Measurements from ENCODE around the gene VPS8.

VPS8 gene

DNA sequence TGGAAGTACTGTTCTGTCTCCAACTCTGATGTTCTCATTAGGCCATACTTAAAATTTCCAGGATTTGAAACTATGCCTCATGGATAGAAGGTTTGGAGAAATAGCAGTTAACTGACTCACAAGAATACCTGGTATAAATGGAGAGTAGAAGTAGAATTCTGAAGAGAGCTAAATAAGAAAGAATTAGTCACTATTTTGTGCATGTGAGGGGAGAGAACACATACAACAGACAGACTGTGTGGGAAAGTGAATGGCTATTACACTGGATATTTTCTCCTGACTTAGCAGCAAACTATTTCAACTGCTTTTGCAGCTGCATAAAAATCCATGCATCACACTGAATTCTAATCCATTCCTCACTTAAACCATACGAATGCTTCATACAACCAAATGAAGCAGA lies 269.6 kb downstream of the VPS8 start (continued):
- TF ChIP-seq BACH2 (CRISPR knock-in tag; IDR thresholded peaks at IDR 0.05; ENCODE audit: borderline replicate concordance), result no peak
- TF ChIP-seq, protein P1, sequence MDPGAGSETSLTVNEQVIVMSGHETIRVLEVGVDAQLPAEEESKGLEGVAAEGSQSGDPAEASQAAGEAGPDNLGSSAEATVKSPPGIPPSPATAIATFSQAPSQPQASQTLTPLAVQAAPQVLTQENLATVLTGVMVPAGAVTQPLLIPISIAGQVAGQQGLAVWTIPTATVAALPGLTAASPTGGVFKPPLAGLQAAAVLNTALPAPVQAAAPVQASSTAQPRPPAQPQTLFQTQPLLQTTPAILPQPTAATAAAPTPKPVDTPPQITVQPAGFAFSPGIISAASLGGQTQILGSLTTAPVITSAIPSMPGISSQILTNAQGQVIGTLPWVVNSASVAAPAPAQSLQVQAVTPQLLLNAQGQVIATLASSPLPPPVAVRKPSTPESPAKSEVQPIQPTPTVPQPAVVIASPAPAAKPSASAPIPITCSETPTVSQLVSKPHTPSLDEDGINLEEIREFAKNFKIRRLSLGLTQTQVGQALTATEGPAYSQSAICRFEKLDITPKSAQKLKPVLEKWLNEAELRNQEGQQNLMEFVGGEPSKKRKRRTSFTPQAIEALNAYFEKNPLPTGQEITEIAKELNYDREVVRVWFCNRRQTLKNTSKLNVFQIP (CRISPR knock-in tag; IDR thresholded peaks at IDR 0.05; ENCODE audit: borderline replicate concordance, low read depth), result no peak

GRCh38 chr3:185082149-185082548 lies 270.2 kb downstream of the VPS8 start:
- ATAC-seq, result no peak
- TF ChIP-seq, protein P2, sequence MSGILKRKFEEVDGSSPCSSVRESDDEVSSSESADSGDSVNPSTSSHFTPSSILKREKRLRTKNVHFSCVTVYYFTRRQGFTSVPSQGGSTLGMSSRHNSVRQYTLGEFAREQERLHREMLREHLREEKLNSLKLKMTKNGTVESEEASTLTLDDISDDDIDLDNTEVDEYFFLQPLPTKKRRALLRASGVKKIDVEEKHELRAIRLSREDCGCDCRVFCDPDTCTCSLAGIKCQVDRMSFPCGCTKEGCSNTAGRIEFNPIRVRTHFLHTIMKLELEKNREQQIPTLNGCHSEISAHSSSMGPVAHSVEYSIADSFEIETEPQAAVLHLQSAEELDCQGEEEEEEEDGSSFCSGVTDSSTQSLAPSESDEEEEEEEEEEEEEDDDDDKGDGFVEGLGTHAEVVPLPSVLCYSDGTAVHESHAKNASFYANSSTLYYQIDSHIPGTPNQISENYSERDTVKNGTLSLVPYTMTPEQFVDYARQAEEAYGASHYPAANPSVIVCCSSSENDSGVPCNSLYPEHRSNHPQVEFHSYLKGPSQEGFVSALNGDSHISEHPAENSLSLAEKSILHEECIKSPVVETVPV (CRISPR knock-in tag; IDR thresholded peaks at IDR 0.05), result no peak
- TF ChIP-seq ZNF8 (CRISPR knock-in tag; IDR thresholded peaks at IDR 0.05), result no peak
- TF ChIP-seq TCF4 (CRISPR knock-in tag; IDR thresholded peaks at IDR 0.05; ENCODE audit: borderline replicate concordance), result no peak
- no peak for TF ChIP-seq SNAI2 (CRISPR knock-in tag; IDR thresholded peaks at IDR 0.05)
- no peak for TF ChIP-seq ZFP30 (CRISPR knock-in tag; IDR thresholded peaks at IDR 0.05)
- TF ChIP-seq, protein P3, sequence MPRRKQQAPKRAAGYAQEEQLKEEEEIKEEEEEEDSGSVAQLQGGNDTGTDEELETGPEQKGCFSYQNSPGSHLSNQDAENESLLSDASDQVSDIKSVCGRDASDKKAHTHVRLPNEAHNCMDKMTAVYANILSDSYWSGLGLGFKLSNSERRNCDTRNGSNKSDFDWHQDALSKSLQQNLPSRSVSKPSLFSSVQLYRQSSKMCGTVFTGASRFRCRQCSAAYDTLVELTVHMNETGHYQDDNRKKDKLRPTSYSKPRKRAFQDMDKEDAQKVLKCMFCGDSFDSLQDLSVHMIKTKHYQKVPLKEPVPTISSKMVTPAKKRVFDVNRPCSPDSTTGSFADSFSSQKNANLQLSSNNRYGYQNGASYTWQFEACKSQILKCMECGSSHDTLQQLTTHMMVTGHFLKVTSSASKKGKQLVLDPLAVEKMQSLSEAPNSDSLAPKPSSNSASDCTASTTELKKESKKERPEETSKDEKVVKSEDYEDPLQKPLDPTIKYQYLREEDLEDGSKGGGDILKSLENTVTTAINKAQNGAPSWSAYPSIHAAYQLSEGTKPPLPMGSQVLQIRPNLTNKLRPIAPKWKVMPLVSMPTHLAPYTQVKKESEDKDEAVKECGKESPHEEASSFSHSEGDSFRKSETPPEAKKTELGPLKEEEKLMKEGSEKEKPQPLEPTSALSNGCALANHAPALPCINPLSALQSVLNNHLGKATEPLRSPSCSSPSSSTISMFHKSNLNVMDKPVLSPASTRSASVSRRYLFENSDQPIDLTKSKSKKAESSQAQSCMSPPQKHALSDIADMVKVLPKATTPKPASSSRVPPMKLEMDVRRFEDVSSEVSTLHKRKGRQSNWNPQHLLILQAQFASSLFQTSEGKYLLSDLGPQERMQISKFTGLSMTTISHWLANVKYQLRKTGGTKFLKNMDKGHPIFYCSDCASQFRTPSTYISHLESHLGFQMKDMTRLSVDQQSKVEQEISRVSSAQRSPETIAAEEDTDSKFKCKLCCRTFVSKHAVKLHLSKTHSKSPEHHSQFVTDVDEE (CRISPR knock-in tag; IDR thresholded peaks at IDR 0.05), result no peak
- no peak for TF ChIP-seq RARB (CRISPR knock-in tag; IDR thresholded peaks at IDR 0.05)
- no peak for TF ChIP-seq BACH2 (CRISPR knock-in tag; IDR thresholded peaks at IDR 0.05; ENCODE audit: borderline replicate concordance)
- TF ChIP-seq, protein P1 (CRISPR knock-in tag; IDR thresholded peaks at IDR 0.05; ENCODE audit: borderline replicate concordance, low read depth), result no peak
- no peak for TF ChIP-seq ZNF565 (CRISPR knock-in tag; conservative IDR thresholded peaks at IDR 0.05; ENCODE audit: low read depth)
- no peak for TF ChIP-seq OSR1 (CRISPR knock-in tag; IDR thresholded peaks at IDR 0.05)
- no peak for TF ChIP-seq TOX (CRISPR knock-in tag; IDR thresholded peaks at IDR 0.05; ENCODE audit: borderline replicate concordance)
- TF ChIP-seq ARNTL (CRISPR knock-in tag; IDR thresholded peaks at IDR 0.05; ENCODE audit: borderline replicate concordance, low read depth), result no peak

GRCh38 chr3:185082829-185083228 lies 270.9 kb downstream of the VPS8 start:
- no peak for ATAC-seq
- no peak for TF ChIP-seq GLIS3 (CRISPR knock-in tag; IDR thresholded peaks at IDR 0.05)
- no peak for TF ChIP-seq ZNF8 (CRISPR knock-in tag; IDR thresholded peaks at IDR 0.05)
- TF ChIP-seq ESRRG (CRISPR knock-in tag; IDR thresholded peaks at IDR 0.05), result no peak
- no peak for TF ChIP-seq ZFP3 (CRISPR knock-in tag; IDR thresholded peaks at IDR 0.05)
- TF ChIP-seq RARB (CRISPR knock-in tag; IDR thresholded peaks at IDR 0.05), result no peak
- TF ChIP-seq ZC3H10 (CRISPR knock-in tag; IDR thresholded peaks at IDR 0.05), result no peak
- TF ChIP-seq ZFP30 (CRISPR knock-in tag; IDR thresholded peaks at IDR 0.05), result no peak
- TF ChIP-seq ZNF565 (CRISPR knock-in tag; conservative IDR thresholded peaks at IDR 0.05; ENCODE audit: low read depth), result no peak
- no peak for TF ChIP-seq CSDC2 (CRISPR knock-in tag; IDR thresholded peaks at IDR 0.05)
- TF ChIP-seq, protein P4, sequence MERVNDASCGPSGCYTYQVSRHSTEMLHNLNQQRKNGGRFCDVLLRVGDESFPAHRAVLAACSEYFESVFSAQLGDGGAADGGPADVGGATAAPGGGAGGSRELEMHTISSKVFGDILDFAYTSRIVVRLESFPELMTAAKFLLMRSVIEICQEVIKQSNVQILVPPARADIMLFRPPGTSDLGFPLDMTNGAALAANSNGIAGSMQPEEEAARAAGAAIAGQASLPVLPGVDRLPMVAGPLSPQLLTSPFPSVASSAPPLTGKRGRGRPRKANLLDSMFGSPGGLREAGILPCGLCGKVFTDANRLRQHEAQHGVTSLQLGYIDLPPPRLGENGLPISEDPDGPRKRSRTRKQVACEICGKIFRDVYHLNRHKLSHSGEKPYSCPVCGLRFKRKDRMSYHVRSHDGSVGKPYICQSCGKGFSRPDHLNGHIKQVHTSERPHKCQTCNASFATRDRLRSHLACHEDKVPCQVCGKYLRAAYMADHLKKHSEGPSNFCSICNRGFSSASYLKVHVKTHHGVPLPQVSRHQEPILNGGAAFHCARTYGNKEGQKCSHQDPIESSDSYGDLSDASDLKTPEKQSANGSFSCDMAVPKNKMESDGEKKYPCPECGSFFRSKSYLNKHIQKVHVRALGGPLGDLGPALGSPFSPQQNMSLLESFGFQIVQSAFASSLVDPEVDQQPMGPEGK (CRISPR knock-in tag; IDR thresholded peaks at IDR 0.05; ENCODE audit: borderline replicate concordance), result no peak
- TF ChIP-seq ZNF70 (CRISPR knock-in tag; IDR thresholded peaks at IDR 0.05), result no peak
- no peak for TF ChIP-seq ISL1 (CRISPR knock-in tag; IDR thresholded peaks at IDR 0.05)
- TF ChIP-seq ARNTL (CRISPR knock-in tag; IDR thresholded peaks at IDR 0.05; ENCODE audit: borderline replicate concordance, low read depth), result no peak
- TF ChIP-seq TCF4 (CRISPR knock-in tag; IDR thresholded peaks at IDR 0.05; ENCODE audit: borderline replicate concordance), result no peak
- TF ChIP-seq, protein P1 (CRISPR knock-in tag; IDR thresholded peaks at IDR 0.05; ENCODE audit: borderline replicate concordance, low read depth), result no peak
- no peak for TF ChIP-seq PPARA (CRISPR knock-in tag; IDR thresholded peaks at IDR 0.05; ENCODE audit: borderline replicate concordance)
- TF ChIP-seq TOX (CRISPR knock-in tag; IDR thresholded peaks at IDR 0.05; ENCODE audit: borderline replicate concordance), result no peak
- no peak for TF ChIP-seq SNAI2 (CRISPR knock-in tag; IDR thresholded peaks at IDR 0.05)
